ENCODE results near the gene ADAMTS18.

ADAMTS18 gene

DNA sequence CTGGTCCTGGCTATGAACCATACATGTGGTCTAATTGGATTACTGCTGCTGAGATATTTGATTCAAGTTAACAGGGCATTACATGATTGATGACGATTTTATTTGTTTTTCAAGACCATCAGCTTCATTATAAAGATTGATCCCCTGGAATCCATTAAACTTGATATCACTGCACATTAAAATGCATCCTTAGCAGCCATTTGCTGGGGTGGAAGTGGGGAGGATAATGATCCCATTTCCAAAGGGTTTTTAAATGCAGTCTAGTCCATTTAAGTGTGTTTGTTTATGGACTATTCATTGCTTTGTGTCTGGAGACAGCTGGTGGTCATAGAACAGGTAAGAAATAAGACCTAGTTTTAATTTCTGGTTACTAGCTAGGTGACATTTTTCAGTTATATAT, 40.9 kb downstream of the ADAMTS18 start:
- DNase-seq = no peak

DNA sequence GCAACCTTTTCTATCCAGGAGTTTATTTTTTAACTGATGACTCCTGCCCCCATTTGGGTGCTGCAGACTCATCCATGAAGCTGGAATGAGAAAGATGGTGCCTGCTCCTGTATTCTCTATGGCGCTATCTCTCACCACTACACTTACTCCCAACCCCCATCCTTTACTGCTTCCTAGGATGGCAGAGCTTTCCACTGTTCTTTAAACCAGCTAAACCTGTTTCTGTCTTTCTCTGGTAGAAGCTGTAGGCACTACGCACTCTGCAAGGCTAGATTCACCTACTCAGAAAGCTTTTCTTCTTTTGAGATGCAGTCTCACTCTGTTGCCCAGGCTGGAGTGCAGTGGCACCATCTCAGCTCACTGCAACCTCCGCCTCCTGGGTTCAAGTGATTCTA, 47.0 kb downstream of the ADAMTS18 start:
- no peak for DNase-seq

DNA sequence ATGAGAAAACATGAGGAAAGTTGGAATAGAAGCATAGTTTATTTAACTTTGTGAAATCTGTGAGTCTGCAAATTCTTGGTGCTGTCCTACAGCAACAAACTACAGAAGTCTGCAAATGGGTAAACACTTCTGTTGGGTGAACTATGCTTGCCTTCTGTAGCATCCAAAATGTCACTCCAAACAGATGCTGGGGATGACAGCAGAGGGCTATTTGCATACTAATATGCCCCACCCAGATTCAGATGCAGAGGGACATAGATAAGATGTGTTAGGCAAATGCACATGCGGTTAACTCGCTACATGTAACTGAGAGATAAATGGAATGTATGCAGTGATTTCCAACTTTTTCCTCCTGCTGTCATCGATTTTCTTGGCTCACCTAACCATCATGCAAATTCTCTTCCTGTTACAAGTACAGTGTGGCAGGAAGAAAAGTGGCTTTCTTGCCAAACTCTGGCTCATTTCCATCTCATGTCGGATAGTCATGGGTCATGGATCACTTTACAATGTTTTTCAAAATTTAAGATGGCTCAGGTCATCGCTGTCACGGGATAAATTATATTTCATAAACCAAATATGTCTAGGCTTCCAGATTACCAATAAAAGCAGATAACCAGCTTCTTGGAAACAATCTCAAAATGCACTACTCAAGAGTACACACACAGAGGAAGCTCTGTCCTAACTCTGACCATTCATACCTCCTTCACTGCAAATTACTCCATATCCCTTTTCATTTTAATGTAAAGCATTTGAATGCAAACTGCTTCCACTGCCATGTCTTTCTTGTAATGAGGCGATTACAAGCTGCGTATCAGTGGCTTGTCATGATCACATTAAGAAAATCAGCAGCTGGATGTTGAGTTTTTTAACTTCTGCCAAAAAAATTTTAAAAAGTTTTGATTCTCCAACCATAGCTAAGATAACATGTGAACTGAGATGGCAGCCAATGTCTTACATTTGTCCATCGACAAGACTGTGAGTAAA, 47.7 kb downstream of the ADAMTS18 start:
- DNase-seq = no peak

DNA sequence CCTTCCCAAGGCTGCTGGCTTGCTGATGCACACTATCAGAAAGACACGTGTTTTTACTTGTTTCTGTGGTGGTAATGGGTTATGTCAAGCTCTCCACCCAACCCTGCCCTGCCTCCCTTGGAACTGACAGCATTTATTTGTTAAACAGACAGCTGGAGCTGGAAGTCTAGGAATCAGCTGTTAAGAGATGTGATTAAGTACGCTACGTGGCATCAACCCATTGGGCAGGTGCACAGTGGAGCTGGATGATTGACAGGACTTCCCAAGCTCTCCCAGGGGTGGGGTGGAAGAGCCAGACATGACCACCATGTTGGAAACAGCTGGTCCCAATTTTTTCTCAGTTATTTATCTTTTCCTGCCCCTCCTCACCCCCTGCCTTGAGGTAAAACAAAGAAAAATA, 49.4 kb downstream of the ADAMTS18 start:
- no peak for DNase-seq

DNA sequence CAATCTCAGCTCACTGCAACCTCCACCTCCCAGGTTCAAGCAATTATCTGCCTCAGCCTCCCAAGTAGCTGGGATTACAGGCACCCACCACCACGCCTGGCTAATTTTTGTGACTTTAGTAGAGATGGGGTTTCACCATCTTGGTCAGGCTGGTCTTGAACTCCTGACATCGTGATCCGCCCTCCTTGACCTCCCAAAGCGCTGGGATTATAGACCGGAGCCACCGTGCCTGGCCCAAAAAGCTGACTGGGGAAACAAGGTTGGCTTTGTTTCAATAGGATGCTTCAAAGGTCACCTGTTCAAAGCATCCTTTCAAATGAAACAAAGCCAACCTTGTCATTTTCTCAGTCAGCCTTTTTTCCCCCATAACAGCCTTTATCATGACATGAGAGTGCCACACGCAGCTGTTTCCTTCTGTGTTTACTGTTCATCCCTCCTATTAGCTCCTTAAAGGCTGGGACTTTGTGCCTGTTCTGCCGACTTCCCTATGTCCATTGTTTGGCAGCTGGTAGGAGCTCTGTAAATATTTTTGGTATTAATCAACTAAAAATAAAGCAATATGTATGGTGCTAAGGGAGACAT, 51.1 kb downstream of the ADAMTS18 start:
- no peak for DNase-seq

DNA sequence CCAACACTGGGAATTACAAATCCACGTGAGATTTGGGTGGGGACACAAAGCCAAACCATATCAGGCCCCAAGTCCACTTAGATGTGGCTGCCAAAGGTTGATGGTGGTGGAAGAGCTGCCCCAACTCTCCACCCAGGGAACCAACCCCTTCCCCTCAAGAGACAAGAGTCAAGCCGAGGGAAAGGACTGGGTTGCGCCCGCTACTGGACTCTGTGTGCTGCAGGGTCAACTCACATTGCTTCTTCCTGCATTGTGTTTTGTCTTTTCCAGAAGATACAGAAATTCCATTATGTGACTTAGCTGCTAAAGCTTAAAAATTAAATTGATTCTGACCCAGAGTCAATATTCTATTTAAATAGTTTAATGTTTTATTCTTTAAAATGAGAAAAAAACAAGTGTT, 58.5 kb downstream of the ADAMTS18 start:
- no peak for DNase-seq

DNA sequence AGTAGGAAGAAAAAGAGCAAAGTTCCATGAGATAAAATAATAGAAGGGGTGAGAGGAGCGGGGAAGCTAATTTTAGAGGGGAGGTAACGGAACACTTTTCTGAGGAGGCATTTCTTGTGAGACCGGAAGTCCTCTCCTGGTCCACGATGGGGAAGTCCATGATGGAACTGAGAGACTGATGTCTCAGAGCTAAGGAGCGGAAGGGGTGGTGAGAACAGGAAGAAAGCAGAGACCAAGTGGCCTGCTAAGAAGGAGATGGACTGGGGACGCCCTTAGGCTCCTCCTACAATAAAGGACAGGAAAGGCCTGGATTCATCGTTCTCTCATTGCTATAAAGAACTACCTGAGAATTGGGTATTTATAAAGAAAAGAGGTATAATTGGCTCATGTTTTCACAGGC, 59.4 kb downstream of the ADAMTS18 start:
- DNase-seq = no peak

DNA sequence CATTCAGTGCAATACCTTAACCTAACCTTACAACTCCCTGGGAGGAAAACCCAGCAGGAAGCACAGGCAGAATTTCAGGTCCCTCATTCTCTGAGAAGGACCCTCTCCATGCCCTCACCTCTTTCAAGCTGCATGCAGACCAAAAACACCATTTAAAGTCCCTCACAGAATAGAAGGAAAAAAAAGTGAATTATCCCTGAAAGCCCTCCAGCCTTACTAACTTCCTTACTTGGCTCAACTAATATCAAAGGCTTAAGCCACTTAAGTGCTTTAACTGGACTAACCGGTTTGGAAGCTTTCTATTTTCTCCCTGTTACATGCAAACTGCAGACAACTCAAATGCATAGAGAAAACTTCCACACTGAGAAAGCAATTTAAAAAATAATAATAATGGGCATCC, 60.5 kb downstream of the ADAMTS18 start:
- DNase-seq = no peak

DNA sequence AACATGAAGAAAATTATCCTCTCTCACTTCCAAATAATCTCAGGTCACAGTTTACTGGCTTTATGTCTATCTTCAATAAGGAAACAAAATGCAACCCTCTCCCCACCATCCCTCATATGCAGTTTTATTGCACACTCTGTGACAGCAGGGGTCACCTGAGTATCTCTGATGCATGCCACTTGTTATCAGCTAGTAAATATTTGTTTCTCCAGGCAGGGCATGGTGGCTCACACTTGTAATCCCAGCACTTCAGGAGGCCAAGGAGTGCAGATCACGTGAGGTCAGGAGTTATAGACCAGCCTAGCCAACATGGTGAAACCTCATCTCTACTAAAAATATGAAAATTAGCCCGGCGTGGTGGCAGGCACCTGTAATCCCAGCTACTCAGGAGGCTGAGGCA, 61.1 kb downstream of the ADAMTS18 start:
- no peak for DNase-seq

DNA sequence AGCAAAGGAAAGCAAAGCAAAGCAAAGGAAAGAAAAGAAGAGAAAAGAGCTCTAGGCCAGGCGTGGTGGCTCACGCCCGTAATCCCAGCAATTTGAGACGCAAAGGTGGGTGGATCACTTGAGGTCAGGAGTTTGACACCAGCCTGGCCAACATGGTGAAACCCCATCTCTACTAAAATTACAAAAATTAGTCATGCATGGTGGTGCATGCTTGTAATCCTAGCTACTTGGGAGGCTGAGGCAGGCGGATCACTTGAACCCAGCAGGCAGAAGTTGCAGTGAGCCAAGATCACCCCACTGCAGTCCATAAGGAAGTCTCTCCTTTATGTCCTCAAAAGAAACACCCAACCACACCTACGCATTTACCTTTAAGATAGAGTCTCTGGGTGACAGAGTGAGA, 70.1 kb downstream of the ADAMTS18 start:
- DNase-seq = no peak

DNA sequence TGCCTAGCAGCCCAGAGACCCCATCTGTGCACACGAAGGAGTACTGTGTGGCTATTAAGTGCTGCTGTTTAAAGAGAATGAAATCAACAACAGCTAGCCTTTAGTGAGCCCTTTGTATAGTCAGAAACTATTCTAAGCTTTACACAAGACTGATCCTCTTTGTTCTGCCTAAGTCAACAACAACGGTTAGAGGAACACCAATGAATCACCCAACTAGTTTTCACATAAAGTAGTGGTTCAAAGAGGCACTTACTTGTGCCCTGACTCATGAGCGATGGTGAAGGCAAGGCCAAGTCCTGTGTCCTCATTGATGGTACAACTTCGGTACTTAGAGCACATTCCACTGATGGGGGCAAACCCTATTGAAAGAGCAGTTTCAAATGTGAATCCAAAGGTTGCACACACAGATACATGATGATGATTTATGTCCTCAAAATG, 75.8 kb downstream of the ADAMTS18 start:
- no peak for DNase-seq

DNA sequence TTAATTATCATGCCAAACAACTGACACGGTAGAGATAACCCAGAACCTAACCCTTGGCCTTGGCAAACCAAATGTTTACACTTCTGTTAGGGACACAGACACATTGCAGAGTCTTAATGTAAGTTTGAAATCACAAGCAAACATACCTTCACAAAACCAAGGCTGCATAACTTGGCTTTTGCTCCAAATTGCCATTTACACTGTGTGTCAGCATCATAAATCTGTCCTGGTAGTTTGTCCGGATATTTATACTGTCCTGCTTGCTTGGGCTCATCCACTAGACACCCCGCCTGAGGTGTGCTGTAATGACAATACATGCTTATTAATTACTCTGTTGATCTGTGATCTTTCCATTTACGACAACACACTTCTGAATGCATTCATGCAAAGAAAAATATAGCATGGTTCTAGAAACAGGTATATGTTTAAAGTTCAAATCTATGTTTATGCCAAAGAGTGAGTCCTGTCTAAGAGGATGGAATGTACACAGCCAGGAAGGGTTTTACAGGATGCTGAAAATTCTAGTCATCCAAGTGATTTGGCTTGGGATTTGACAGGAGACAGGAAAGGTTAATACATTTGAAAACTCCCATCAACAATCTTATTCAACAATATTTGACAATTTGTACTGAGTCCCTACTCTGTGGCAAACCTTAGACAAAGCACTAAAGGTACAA, 81.1 kb downstream of the ADAMTS18 start:
- DNase-seq = no peak

DNA sequence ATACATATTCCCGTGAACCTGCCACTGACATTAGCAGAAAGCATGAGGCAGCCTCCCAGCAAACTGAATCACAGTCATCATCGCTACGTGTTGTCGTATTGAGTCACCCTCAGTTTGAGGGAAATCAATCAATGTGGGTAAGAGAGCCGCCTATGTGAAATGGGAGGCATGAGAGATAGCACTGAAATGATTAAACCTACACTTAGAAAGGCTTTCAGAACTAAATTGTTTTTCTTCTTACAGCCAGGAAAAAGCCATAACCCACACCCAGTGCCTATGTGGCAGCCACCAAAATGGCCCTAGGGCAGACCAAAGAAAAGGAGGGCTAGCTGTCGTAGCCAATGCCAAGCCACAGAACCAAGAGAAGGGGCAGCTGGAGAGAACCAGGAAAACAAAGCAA, 90.5 kb downstream of the ADAMTS18 start:
- DNase-seq = no peak

DNA sequence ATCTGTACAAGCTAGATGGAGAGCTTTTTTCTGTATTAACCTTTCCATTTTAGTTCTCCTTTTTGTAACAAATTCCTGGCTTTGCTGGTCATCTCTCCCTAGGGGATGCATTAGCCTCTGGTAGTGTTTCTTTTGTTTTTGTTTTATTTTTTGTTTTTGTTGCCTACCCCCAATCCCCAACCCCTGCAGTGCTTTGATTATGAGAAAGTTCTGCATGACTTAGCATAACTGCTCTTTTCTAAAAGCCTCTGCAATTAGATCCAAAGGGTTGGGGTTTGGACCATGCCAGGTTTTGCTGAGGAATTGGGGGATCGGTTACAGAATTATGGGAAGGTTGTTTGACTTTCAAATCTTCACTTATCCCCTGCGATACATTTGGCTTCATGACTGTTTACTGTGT, 98.2 kb downstream of the ADAMTS18 start:
- no peak for DNase-seq

DNA sequence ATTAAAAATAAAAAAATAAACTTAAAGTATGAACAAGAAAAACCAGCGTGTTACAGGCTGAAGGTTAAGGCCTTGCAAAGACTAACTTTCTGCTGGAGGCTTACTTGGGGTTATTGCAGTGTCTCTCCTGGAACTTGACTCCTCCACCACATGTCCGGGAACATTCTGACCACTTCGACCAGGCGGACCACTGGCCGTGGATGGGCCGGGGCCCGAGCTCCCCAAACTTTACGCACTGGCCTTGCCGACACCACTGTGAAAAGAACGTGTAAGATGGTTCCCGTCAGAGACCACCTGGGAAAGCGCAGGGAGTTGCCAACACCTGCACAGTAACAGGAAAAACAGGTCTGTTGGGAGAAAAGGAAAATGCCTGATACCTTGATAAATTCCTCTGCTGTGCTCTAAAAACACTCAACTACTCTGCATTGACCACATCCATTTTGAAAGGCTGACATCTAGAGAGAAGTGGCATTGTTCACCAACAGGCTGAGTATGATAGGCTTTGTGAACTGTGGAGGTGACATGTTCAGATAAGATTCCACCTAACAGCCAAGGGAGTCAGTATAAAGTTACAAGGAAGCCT, 99.1 kb downstream of the ADAMTS18 start:
- no peak for DNase-seq

DNA sequence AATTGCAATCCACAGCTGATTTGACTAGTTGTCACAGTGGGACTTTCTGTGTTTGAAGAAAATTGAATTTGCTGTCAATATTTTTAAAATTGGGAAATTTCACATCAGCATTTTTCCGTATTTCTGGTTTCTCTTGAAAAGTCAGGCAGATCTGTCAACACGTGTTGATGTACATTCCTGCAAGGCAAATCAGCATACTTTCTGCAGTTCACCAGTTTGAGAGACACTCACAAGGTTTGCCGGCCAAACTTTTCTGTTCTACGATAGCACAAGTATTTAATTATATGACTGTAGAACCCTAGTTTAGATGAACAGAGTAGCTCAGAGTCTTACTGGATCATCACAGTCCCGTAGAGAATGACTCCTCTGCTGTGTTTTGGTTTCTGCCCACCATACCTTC, 102.0 kb downstream of the ADAMTS18 start:
- DNase-seq = no peak

DNA sequence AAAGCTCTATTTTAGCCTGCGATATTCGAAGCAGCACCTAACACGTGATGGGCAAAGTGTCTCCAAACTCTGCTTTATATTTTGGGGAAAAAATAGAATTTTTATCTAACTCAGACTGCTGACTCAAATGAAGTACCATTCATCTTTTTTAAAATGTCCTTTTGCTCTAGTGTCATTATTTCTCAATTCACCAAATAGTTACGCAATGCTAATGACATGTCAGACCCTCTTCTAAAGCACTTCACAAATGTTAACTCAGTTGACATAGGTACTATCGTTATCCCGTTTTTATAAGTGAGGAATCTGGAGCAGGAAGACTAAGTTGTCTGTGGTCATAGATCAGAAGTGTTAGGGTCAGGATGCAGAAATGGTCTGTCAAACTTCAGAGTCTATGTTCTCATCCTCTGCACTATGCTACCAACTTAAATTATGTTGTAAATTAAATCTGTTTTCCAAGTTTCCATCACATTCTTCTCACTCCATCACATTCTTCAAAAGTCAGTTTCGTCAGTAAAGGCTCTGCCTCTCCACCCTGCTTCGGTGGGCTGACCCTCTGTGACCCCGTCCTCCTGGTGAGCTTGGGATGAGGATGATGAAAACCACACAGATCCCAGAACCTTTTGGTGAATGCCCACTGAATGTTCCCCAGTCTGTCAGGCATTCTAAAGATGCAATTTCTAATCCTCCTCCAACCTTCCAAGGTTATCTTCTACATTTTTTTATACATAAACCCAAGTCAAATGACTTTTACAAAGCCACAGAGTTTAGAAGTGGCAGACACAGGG, 102.8 kb downstream of the ADAMTS18 start:
- DNase-seq = no peak

DNA sequence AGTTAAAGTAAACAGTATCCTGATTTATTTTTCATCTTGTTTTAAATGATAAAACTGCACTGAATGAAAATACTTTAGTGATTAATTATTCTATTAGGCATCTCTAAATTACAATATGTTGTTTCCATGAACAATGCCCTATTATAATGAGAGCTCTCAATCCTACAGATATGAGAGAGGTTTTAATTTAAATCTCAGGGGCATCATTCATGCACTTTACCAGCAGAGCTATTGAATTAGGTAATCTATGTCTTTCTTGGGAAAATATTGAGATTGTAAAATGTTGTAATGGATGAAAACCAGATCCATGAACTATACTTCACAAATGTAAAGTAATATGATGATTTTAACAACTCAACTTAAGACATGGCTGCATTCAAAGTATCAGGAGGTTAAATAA, 103.8 kb downstream of the ADAMTS18 start:
- no peak for DNase-seq

DNA sequence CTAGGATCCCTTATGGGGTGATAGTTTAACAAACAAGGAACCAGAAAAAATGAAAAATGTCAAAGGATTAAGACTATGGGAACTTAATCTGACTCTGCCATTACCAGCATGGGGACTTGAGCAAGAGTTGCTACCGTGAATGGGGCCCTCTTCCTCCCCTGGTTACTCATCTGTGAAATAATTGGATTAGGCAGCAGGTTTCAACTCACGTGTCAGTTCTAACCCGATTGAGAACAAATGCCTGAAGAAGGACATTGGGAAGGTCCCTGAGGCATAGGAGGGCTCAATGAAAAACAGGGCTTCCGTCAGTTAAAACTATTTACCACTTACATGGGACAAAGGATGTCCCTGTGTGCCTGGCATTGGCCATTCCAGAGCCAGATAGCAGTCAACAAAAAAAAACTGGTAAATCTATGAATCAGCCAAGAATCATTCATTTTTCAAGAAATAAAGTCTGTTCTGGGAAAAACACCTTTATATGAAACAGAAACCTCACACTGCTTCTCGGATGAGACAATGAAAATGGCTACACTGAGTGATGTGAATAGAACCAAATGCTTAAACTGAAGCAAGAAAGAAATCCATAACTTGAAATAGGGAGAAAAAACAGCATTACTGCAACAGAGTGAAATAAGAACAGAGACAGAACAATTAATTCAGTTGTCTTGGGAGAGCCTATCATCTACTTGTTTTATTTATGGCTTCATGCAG, 104.3 kb downstream of the ADAMTS18 start:
- DNase-seq = no peak

DNA sequence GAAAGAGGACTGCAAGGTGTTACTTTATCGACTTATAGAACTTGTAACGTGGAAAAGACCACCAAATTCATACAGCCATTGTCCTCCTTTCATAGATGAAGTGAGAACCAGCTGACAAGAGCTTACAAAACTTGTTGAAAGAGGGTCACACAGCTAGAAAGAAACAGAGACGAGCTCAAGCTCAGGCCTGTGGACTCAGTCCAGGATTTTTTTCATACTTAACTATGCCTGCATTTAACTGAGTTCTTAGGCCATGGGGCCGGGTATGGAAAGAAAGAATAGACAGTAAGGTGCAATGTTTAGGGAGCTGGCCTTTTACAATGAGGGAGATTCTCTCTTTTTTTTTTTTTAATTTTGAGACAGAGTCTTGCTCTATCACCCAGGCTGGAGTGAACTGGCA, 106.1 kb downstream of the ADAMTS18 start:
- DNase-seq = no peak

DNA sequence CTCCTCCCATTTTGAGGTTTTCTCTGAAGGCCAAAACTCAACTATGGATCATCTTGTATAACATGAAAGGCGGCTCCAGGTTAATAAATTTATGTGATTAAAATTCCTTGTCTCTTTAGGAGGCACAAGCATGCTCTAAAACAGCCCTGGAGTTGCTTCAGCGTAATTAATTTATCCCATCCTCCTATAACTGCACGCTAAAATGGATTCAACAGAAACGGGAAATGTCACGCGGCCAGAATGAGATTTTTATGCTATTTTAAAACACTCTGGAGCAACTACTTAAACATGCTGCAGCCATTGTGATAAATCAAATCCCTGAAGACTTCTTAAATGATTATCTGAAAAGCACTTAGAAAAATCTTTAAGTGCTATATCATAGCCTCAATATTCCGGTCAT, 106.6 kb downstream of the ADAMTS18 start:
- DNase-seq = no peak

DNA sequence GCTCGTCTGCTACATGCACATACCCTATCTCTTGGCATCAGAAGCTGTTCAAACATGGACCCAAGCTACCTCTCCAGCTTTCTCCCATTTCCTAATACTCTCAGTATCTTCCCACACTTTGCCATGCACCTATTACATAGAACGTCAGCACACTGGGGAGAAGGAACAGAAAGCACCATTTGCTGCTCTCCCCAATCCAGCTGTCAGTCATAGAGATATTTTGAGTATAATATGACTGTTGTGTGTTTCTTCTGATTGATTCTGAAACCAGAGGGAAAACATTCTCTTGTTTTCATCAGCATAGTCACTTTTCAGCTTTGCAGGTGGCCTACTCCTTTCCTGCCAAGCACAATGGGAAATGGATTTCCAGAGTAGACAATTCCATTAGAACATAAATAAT, 107.1 kb downstream of the ADAMTS18 start:
- DNase-seq = no peak

All from central memory CD4-positive, alpha-beta T cell (primary cell).